GM06990 (cell line): ENCODE results near the gene CHST14.

Source experiments
- DNase-seq: peaks from one replicate; pipeline ENCODE4 v3.0.0-alpha.2; 2011; ENCODE audit not compliant: insufficient read length; ENCODE audit errors: extremely low read depth
- H3K27me3 ChIP-seq: replicated peaks from 2 replicates; pipeline ENCODE4 v1.6.0; 2011; ENCODE audit warnings: low read length; ENCODE audit not compliant: control insufficient read depth, insufficient read depth
- H3K36me3 ChIP-seq: 2 replicates; pipeline ENCODE4 v1.5.1; 2011; ENCODE audit warnings: low read length; ENCODE audit not compliant: control insufficient read depth, insufficient read depth
- H3K4me3 ChIP-seq: replicated peaks from 2 replicates; pipeline ENCODE4 v1.5.1; 2011; ENCODE audit warnings: low read depth, mild to moderate bottlenecking, control low read depth, low read length
- CTCF ChIP-seq: IDR thresholded peaks from 2 replicates; pipeline ENCODE4 v1.5.1; 2011; ENCODE audit warnings: low read length, control low read depth, mild to moderate bottlenecking, inconsistent platforms; ENCODE audit not compliant: insufficient read depth, poor library complexity, severe bottlenecking

Gene CHST14

DNA sequence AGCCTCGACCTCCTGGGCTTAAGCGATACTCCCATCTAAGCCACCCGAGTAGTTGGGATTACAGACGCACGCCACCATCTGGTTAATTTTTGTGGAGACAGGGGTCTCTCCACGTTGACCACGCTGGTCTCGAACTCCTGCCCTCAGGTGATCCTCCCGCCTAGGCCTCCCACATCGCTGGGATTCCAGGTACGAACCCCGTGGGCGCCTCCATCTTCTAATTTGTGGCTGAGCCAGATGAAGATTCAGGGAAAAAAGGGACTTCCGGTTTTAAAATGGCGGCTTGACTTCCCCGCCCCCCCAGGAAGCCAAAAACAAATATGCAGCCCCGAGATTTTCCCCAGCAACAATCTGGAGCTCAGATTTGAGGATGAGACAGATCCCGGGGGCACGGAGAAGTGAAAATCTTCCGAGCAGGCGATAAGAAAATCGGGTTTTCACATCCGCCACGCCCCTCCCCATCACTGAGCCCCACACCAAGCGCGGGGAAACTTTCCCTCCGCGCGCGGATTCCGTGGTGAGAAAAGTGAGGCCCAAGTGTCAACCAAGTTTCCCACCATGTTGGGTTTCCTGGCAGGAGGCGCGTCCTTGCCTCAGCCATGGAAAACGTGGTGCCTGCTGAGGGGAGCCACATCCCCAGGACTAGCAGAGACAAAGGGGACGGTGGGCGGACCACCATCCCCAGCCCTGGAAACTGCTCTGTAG, 15.4 kb downstream of the CHST14 start:
- Histone ChIP-seq H3K36me3 (no peaks in the 10 kb centered on the region), H3K4me3 (no peak overlapping the region), H3K27me3 (no peaks in the 10 kb centered on the region)
- no peak for DNase-seq
- no peak for TF ChIP-seq CTCF

- no peaks in the 10 kb centered on the region for H3K36me3 ChIP-seq
- DNase-seq, result no peak
- no peaks in the 10 kb centered on the region for H3K27me3 ChIP-seq
- no peak overlapping the region for H3K4me3 ChIP-seq
- no peak for TF ChIP-seq CTCF
These were observed 17.3 kb downstream of the CHST14 start for GRCh38 chr15:40487816-40488682.

- no peak for TF ChIP-seq CTCF
These were observed 18.7 kb downstream of the CHST14 start for GRCh38 chr15:40489274-40490175.

DNA sequence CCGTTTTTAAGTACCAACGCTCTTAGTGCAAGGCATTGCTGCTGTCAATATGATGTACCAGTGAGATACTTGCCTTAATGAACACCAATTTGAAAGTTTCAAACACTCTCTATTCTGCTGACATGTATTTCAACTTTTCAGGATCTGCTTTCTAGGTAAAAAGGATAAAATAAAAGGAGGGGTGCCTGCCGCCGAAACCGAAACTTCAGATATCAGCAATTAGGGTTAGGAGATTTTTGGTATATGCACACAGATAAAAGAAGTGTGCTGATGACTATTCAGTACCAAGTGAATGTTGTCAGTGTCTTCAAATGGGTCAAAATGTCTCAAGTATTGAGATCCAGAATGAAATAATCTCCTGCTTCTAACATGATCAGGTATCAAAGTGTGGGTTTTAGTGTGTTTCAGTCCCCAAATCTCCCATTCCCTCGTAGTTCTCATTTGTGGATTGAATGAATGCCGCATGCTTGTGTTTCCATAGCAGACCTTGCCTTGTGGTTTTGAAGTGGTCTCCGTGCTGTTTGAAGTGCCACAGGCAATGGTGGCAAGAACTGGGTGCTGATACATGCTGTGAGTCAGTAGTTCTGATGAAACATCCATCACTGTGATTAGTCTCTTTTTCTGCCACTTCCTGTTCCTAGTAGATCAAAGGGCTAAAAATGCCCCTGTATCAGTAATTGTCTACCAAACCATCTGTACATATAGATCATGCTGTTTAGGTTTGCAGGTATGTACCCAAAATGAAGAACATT, 22.5 kb downstream of the CHST14 start:
- no peak for TF ChIP-seq CTCF
- DNase-seq, result no peak
- no peak overlapping the region for H3K4me3 ChIP-seq
- no peaks in the 10 kb centered on the region for H3K27me3 ChIP-seq
- no peaks in the 10 kb centered on the region for H3K36me3 ChIP-seq

More at GRCh38 chr15:40489274-40490175, 18.7 kb downstream of the CHST14 start:
- H3K36me3 ChIP-seq, result no peaks in the 10 kb centered on the region
- no peaks in the 10 kb centered on the region for H3K27me3 ChIP-seq
- no peak overlapping the region for H3K4me3 ChIP-seq
- DNase-seq, result no peak

DNA sequence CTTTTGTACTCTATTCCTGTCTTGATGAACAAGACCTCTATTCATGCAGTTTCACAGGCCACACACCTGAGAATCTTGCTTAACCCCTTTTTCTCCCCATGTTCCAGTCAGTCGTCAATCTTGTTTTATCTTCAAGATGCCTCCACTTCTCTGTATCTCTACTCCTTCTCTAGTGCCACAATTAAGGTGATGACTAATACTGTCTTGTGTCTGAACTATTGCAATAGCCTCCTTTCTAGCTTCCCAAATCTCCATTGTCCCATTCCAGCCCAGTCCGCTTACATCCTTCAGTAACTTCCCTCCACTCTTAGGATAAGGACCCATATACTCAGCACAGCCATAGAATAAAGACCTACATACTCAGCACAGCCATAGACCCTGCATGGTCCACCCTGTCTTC, 24.7 kb downstream of the CHST14 start:
- Histone ChIP-seq H3K27me3 (no peaks in the 10 kb centered on the region), H3K4me3 (no peak overlapping the region), H3K36me3 (no peaks in the 10 kb centered on the region)
- no peak for DNase-seq
- TF ChIP-seq CTCF, result no peak
